Heart left ventricle (tissue), 13 donors: ENCODE results near the gene B4GALT2.

Experiments
- CTCF ChIP-seq, 12 donors: fragments of 200-600 bp; sonication (generic) in 4 of 12; IDR thresholded peaks; one replicate each; pipeline versions ENCODE4 v1.5.0 to v1.8.0; 2018 to 2022; ENCODE audit warnings: antibody characterized with exemption in 12 of 12, mild to moderate bottlenecking in 5 of 12
- POLR2A ChIP-seq, 2 donors: fragments of 450-650 bp; IDR thresholded peaks; one replicate each; pipeline ENCODE4 v1.6.1; 2017; ENCODE audit warnings: antibody characterized with exemption in 2 of 2, mild to moderate bottlenecking in 2 of 2, moderate library complexity in 2 of 2
- donor health status: ischemic (EF 13 %, LVEDD 7.1; RV severe dilation, severe dysfunction).
- donor health status: DM: no; HTN: yes; CAD: no.
- donor health status: DM: no; HTN: no; CAD: no.
- donor health status: ischemic (EF 25% LVEDD 6.9; RV normal size, moderate dysfunction).
- donor health status: ischemic (EF 25% LVEDD 5.7; RV mildly dilated, moderate dysfunction).
- donor health status: ischemic (EF 35%, LVEDD 5.7; RV mildly dilated, moderate dysfunction).
- donor health status: nonischemic (EF 11% LVEDD 7.7; RV severe dilation, severe dysfunction).
- donor health status: DM: yes; HTN: yes; CAD: no.
- donor health status: PGD.
- donor health status: ischemic (EF 29% LVEDD 5.4; RV normal size, mild dysfunction).
- donor health status: nonischemic (EF 23%, LVEDD 6.1; RV moderate dilation, normal function).

- TF ChIP-seq CTCF (IDR thresholded peaks at IDR 0.05) (no peak), POLR2A (IDR thresholded peaks at IDR 0.05) (no peak)
Observed at GRCh38 chr1:43947061-43947873, 31.7 kb upstream of the B4GALT2 start.
